Right lobe of liver (tissue), 4 donors: Measurements from ENCODE around the gene YARS1.

ENCODE experiments used
- CTCF ChIP-seq, 4 donors: fragments of 200-600 bp in 3 of 4; fragments of 450-650 bp in 1 of 4; IDR thresholded peaks; one replicate each; pipeline versions ENCODE4 v1.5.1 to v1.8.0; 2016 to 2022; ENCODE audit warnings: antibody characterized with exemption in 4 of 4, mild to moderate bottlenecking in 2 of 4
- POLR2A ChIP-seq: fragments of 450-650 bp; IDR thresholded peaks from one replicate; pipeline ENCODE4 v1.6.1; 2017; ENCODE audit warnings: antibody characterized with exemption, mild to moderate bottlenecking
- donor health status: DM: no; HTN: no; CAD: no.
- donor health status: DM: no; HTN: no; CAD: no.
- donor health status: DM: no; HTN: yes; CAD: no.

GRCh38 chr1:32758795-32759430 lies 58.2 kb downstream of the YARS1 start:
- no peak for TF ChIP-seq CTCF (IDR thresholded peaks at IDR 0.05)
- no peak for TF ChIP-seq POLR2A
